Transverse colon (tissue), 4 donors: ENCODE data around the gene PLPP3. TPM values are rescaled to one million over a fixed set of nuclear protein-coding genes. Genes with fewer than 3 reads are reported as not detected.

Experiments used
- DNase-seq: peaks from one replicate; pipeline ENCODE4 v3.0.0-alpha.2; 2019
- H3K27ac ChIP-seq, 4 donors: fragments of 200-600 bp; sonication (generic); 2 replicates each; pipeline ENCODE4 v1.5.1; 2016 to 2018; ENCODE audit warnings: inconsistent platforms in 4 of 4
- H3K27me3 ChIP-seq: fragments of 200-600 bp; sonication (generic); 2 replicates; pipeline ENCODE4 v1.5.1; 2017; ENCODE audit warnings: inconsistent platforms
- H3K36me3 ChIP-seq, 4 donors: fragments of 200-600 bp; sonication (generic); 2 replicates each; pipeline ENCODE4 v1.5.1; 2017 to 2019; ENCODE audit warnings: inconsistent platforms in 4 of 4
- H3K4me1 ChIP-seq, 4 donors: fragments of 200-600 bp; sonication (generic); 2 replicates each; pipeline ENCODE4 v1.5.1; 2017 to 2020; ENCODE audit warnings: inconsistent platforms in 4 of 4
- H3K4me3 ChIP-seq, 4 donors: fragments of 200-600 bp; sonication (generic); 1 replicate in 1 of 4; 2 replicates in 3 of 4; pipeline versions ENCODE4 v1.5.1 to v1.6.1; 2017 to 2019; ENCODE audit warnings: inconsistent platforms in 4 of 4
- H3K9me3 ChIP-seq, 2 donors: fragments of 200-600 bp; sonication (generic); 2 replicates each; pipeline ENCODE4 v1.5.1; 2017 to 2019; ENCODE audit warnings: inconsistent platforms in 2 of 2
- CTCF ChIP-seq, 5 experiments: fragments of 200-600 bp in 3 of 5; fragments of 450-650 bp in 2 of 5; sonication (generic) in 3 of 5; IDR thresholded peaks; 1 replicate in 2 of 5; 2 replicates in 3 of 5; pipeline ENCODE4 v1.5.1; 2016 to 2017; ENCODE audit warnings: antibody characterized with exemption in 5 of 5, inconsistent platforms in 3 of 5, mild to moderate bottlenecking in 2 of 5, moderate library complexity in 1 of 5
- EP300 ChIP-seq: sonication (generic); formaldehyde crosslinking; IDR thresholded peaks from one replicate; pipeline ENCODE4 v1.6.1; 2017; ENCODE audit warnings: antibody characterized with exemption, low read depth
- POLR2A ChIP-seq: fragments of 450-650 bp; IDR thresholded peaks from one replicate; pipeline ENCODE4 v1.6.1; 2016; ENCODE audit warnings: antibody characterized with exemption, mild to moderate bottlenecking, moderate library complexity
- POLR2AphosphoS5 ChIP-seq, 3 donors: sonication (generic); formaldehyde crosslinking; IDR thresholded peaks; one replicate each; pipeline ENCODE4 v1.6.1; 2016; ENCODE audit warnings: antibody characterized with exemption in 3 of 3
- WGBS, 2 donors: methylation state at CpG; one replicate each; pipeline ENCODE4 v1.1.5; 2018; ENCODE audit warnings: low coverage in 1 of 2; 5-methylcytosine and 5-hydroxymethylcytosine counted together
- in situ Hi-C, 4 donors: fragments of 200-750 bp; cut with MboI; loops; one replicate each; pipeline versions ENCODE4 v1.15.0 to v1.15.1; 2017; ENCODE audit warnings: low sequenced_read_pairs in 3 of 4, low pct_ligation_motif_present in 1 of 4, low pct_unique_long_range_greater_than_20kb in 1 of 4
- intact Hi-C: fragments of 100-400 bp; cut with DNase I; formaldehyde crosslinking; loops from one replicate; pipeline ENCODE4 v1.15.1; 2023; ENCODE audit warnings: low total_unique reads
- total RNA-seq, 4 donors: library from RNA; depleted of rRNA; stranded (reverse); fragments of >200 nt; gene quantifications; one replicate each; pipeline ENCODE4 v1.1.0, GENCODE V29; 2016

PLPP3 gene
- total RNA-seq, 4 donors from 2014 or later = 51.2 to 75.1 (median 63.3) TPM

- Histone ChIP-seq H3K4me1 (peaks cover 0 to 2% (median 0%) of the 10 kb centered on the region in 4 donors), H3K4me3 (no peak overlapping the region), H3K27me3 (no peaks in the 10 kb centered on the region), H3K36me3 (no peaks in the 10 kb centered on the region), H3K27ac (no peak overlapping the region), H3K9me3 (no peaks in the 10 kb centered on the region)
- in situ Hi-C loops (no loop called here), intact Hi-C loops (no loop called here)
- TF ChIP-seq CTCF (IDR thresholded peaks at IDR 0.05) = no peak
- TF ChIP-seq EP300 = no peak
- TF ChIP-seq POLR2AphosphoS5 (IDR thresholded peaks at IDR 0.05) = no peak
- no peak for TF ChIP-seq POLR2A
- no peak for DNase-seq
- WGBS, 2 donors = 73 to 94% methylated on average over 2 to 3 of the region's 3 CpGs
Observed at GRCh38 chr1:56462209-56462608, 117.2 kb downstream of the PLPP3 start.

GRCh38 chr1:56461158-56462127, 117.9 kb downstream of the PLPP3 start:
- intact Hi-C loops (no loop called here), in situ Hi-C loops (no loop called here)
- DNase-seq = no peak
- TF ChIP-seq CTCF (IDR thresholded peaks at IDR 0.05) = no peak
- TF ChIP-seq POLR2A = no peak
- no peak for TF ChIP-seq EP300
- TF ChIP-seq POLR2AphosphoS5 (IDR thresholded peaks at IDR 0.05) = no peak
- H3K9me3 ChIP-seq = no peaks in the 10 kb centered on the region
- no peaks in the 10 kb centered on the region for H3K36me3 ChIP-seq
- no peak overlapping the region for H3K4me3 ChIP-seq
- WGBS, 2 donors = 69 to 72% methylated on average over 8 to 12 of the region's 12 CpGs
- peaks cover 0 to under 1% (median 0%) of the 10 kb centered on the region in 4 donors for H3K4me1 ChIP-seq
- H3K27ac ChIP-seq = no peak overlapping the region
- no peaks in the 10 kb centered on the region for H3K27me3 ChIP-seq

- WGBS, 2 donors = 91 to 92% methylated on average over 4 of the region's 4 CpGs
- in situ Hi-C loops (no loop called here), intact Hi-C loops (no loop called here)
- DNase-seq = no peak
- no peak for TF ChIP-seq EP300
- TF ChIP-seq CTCF (IDR thresholded peaks at IDR 0.05) = no peak
- no peak for TF ChIP-seq POLR2A
- no peak for TF ChIP-seq POLR2AphosphoS5 (IDR thresholded peaks at IDR 0.05)
- Histone ChIP-seq H3K4me1 (no peaks in the 10 kb centered on the region), H3K4me3 (no peak overlapping the region), H3K27me3 (no peaks in the 10 kb centered on the region), H3K27ac (no peak overlapping the region), H3K9me3 (no peaks in the 10 kb centered on the region), H3K36me3 (no peaks in the 10 kb centered on the region)
Observed at GRCh38 chr1:56459260-56459659, 120.1 kb downstream of the PLPP3 start.

- no peak for TF ChIP-seq EP300
- no peak for TF ChIP-seq POLR2AphosphoS5 (IDR thresholded peaks at IDR 0.05)
- TF ChIP-seq CTCF (IDR thresholded peaks at IDR 0.05) = no peak
- no peak for TF ChIP-seq POLR2A
- in situ Hi-C loops = no loop called here
- no peak overlapping the region for H3K27ac ChIP-seq
- no peak overlapping the region for H3K4me3 ChIP-seq
- H3K27me3 ChIP-seq = no peaks in the 10 kb centered on the region
- no peaks in the 10 kb centered on the region for H3K9me3 ChIP-seq
- no peaks in the 10 kb centered on the region for H3K36me3 ChIP-seq
- DNase-seq = no peak
- intact Hi-C loops = no loop called here
- peaks cover 0 to 8% (median 6%) of the 10 kb centered on the region in 4 donors for H3K4me1 ChIP-seq
- 93% methylated on average over 10 of the region's 10 CpGs; no CpG with 5 or more reads in 1 of the 2 donors for WGBS, 2 donors
Observed at GRCh38 chr1:56457756-56458375, 121.5 kb downstream of the PLPP3 start.
